Parathyroid adenoma (tissue), 2 donors: ENCODE measurements around the gene ELAPOR1.

Experiments used
- H2AFZ ChIP-seq: fragments of 300-600 bp; sonication (generic); one replicate; pipeline ENCODE4 v1.7.0; 2017; ENCODE audit warnings: antibody characterized with exemption, mild to moderate bottlenecking
- H3K27ac ChIP-seq: fragments of 300-600 bp; sonication (generic); one replicate; pipeline ENCODE4 v1.7.0; 2017
- H3K27me3 ChIP-seq: fragments of 300-600 bp; sonication (generic); one replicate; pipeline ENCODE4 v1.7.0; 2017; ENCODE audit warnings: low read length; ENCODE audit not compliant: control insufficient read depth, insufficient read depth
- H3K36me3 ChIP-seq: fragments of 300-600 bp; sonication (generic); one replicate; pipeline ENCODE4 v1.7.0; 2017; ENCODE audit warnings: low read length; ENCODE audit not compliant: control insufficient read depth, insufficient read depth
- H3K4me1 ChIP-seq: fragments of 300-600 bp; sonication (generic); one replicate; pipeline ENCODE4 v1.7.0; 2017; ENCODE audit warnings: control low read depth
- H3K4me2 ChIP-seq: fragments of 300-600 bp; sonication (generic); one replicate; pipeline ENCODE4 v1.7.0; 2017; ENCODE audit warnings: low read length
- H3K4me3 ChIP-seq: fragments of 300-600 bp; sonication (generic); one replicate; pipeline ENCODE4 v1.7.0; 2017; ENCODE audit warnings: low read depth, low read length
- H3K79me2 ChIP-seq: fragments of 300-600 bp; sonication (generic); one replicate; pipeline ENCODE4 v1.7.0; 2017; ENCODE audit warnings: control low read depth
- H3K9ac ChIP-seq: fragments of 300-600 bp; sonication (generic); one replicate; pipeline ENCODE4 v1.7.0; 2017; ENCODE audit warnings: mild to moderate bottlenecking
- H3K9me3 ChIP-seq: fragments of 300-600 bp; sonication (generic); one replicate; pipeline ENCODE4 v1.7.0; 2017; ENCODE audit warnings: low read length; ENCODE audit not compliant: control insufficient read depth
- CTCF ChIP-seq: fragments of 300-600 bp; sonication (generic); IDR thresholded peaks from one replicate; pipeline ENCODE4 v1.7.0; 2017; ENCODE audit warnings: antibody characterized with exemption, mild to moderate bottlenecking
- donor health status: primary hyperparathyroidism.

The ELAPOR1 gene

GRCh38 chr1:109131800-109132199 lies 17.9 kb downstream of the ELAPOR1 start:
- no peak for TF ChIP-seq CTCF
- Histone ChIP-seq H3K27me3 (no peaks in the 10 kb centered on the region), H3K36me3 (no peaks in the 10 kb centered on the region)

GRCh38 chr1:109133002-109133706 lies 19.2 kb downstream of the ELAPOR1 start:
- Histone ChIP-seq H3K79me2 (no peaks in the 10 kb centered on the region), H3K4me2 (no peak overlapping the region), H2AFZ (no peak overlapping the region), H3K27me3 (no peaks in the 10 kb centered on the region), H3K27ac (peak overlapping the region; percentile 24), H3K9ac (no peak overlapping the region), H3K4me3 (no peak overlapping the region), H3K4me1 (peaks cover 5% of the 10 kb centered on the region), H3K36me3 (no peaks in the 10 kb centered on the region), H3K9me3 (no peaks in the 10 kb centered on the region)
- TF ChIP-seq CTCF = no peak

More at GRCh38 chr1:109131800-109132199, 17.9 kb downstream of the ELAPOR1 start:
- H2AFZ ChIP-seq = no peak overlapping the region
- H3K79me2 ChIP-seq = no peaks in the 10 kb centered on the region
- no peak overlapping the region for H3K4me3 ChIP-seq
- H3K4me1 ChIP-seq = peaks cover 2% of the 10 kb centered on the region
- H3K4me2 ChIP-seq = no peak overlapping the region
- H3K9ac ChIP-seq = no peak overlapping the region
- H3K27ac ChIP-seq = no peak overlapping the region
- no peaks in the 10 kb centered on the region for H3K9me3 ChIP-seq

- Histone ChIP-seq H3K4me1 (peaks cover 5% of the 10 kb centered on the region), H3K27ac (no peak overlapping the region), H2AFZ (peak overlapping the region; percentile 40), H3K79me2 (no peaks in the 10 kb centered on the region), H3K36me3 (no peaks in the 10 kb centered on the region), H3K9me3 (no peaks in the 10 kb centered on the region), H3K4me2 (no peak overlapping the region), H3K27me3 (no peaks in the 10 kb centered on the region), H3K9ac (no peak overlapping the region), H3K4me3 (no peak overlapping the region)
- TF ChIP-seq CTCF = no peak
These were observed 19.9 kb downstream of the ELAPOR1 start for GRCh38 chr1:109133815-109134214.

GRCh38 chr1:109134423-109134822 lies 20.5 kb downstream of the ELAPOR1 start:
- peaks cover 5% of the 10 kb centered on the region for H3K4me1 ChIP-seq
- no peak overlapping the region for H3K4me3 ChIP-seq
- no peaks in the 10 kb centered on the region for H3K36me3 ChIP-seq
- H3K9me3 ChIP-seq = no peaks in the 10 kb centered on the region
- H3K27ac ChIP-seq = no peak overlapping the region
- H3K4me2 ChIP-seq = no peak overlapping the region
- peak overlapping the region; percentile 40 for H2AFZ ChIP-seq
- TF ChIP-seq CTCF = no peak
- no peak overlapping the region for H3K9ac ChIP-seq
- H3K27me3 ChIP-seq = no peaks in the 10 kb centered on the region
- H3K79me2 ChIP-seq = no peaks in the 10 kb centered on the region

- no peak overlapping the region for H3K27ac ChIP-seq
- no peak overlapping the region for H3K9ac ChIP-seq
- H3K4me3 ChIP-seq = no peak overlapping the region
- H3K9me3 ChIP-seq = no peaks in the 10 kb centered on the region
- TF ChIP-seq CTCF = no peak
- H2AFZ ChIP-seq = no peak overlapping the region
- H3K4me1 ChIP-seq = peaks cover 5% of the 10 kb centered on the region
- H3K4me2 ChIP-seq = no peak overlapping the region
- no peaks in the 10 kb centered on the region for H3K27me3 ChIP-seq
- H3K36me3 ChIP-seq = no peaks in the 10 kb centered on the region
- H3K79me2 ChIP-seq = no peaks in the 10 kb centered on the region
These were observed 22.0 kb downstream of the ELAPOR1 start for GRCh38 chr1:109135940-109136339.
